HG03280 (cell line): Measurements from ENCODE around the gene ARID1B.
A peak's percentile ranks its signal among the peaks of the same experiment; 100 is the strongest.

Experiments used
- ATAC-seq: cut with Tn5 transposase; IDR thresholded peaks from one replicate; pipeline ENCODE4 v1.9.1; 2021; ENCODE audit warnings: mild to moderate bottlenecking, moderate library complexity; ENCODE audit not compliant: unreplicated experiment

The ARID1B gene

GRCh38 chr6:156790711-156791319, 13.6 kb downstream of the ARID1B start:
- no peak for ATAC-seq

DNA sequence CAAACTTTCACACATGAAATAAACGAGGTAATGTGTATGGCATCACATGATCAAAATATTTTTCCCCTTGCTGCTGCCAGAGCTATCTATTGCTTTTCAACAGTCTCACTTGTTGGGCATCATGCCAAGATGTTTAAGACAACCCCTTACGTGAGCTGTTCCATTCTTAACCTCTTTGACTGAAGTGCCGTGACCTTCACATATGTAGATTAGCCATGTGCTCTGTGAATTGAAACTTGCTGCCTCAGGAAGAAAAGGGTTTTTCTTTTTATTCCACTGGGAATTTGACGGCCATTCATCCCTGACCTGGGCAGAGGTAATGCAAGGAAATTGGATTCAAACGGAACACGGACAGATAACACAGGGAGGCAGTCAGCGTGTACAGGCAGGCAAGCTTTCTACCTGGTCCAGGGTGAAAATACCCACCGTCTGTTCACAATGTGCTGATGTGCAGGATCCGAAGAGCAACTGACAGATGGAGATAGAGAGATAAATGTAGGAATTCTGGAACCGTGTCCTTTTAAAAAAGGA, 14.2 kb downstream of the ARID1B start:
- ATAC-seq, result peak; percentile 56

DNA sequence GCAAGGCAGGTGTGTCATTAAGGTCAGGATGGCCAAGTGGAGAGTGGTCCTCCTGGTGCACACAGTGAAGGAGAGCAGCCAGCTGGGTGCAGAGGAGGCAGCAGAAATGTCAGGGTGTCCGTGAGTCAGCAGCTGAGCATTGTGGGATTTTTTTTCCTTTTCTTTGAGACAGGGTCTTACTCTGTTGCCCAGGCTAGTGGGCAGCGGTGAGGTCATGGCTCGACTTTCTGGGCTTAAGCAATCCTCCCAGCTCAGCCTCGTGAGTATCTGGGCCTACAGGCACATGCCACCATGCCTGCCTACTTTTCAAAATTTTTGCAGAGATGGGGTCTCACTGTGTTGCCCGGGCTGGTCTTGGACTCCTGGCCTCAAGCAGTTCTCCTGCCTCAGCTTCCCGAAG, 16.0 kb downstream of the ARID1B start:
- no peak for ATAC-seq

DNA sequence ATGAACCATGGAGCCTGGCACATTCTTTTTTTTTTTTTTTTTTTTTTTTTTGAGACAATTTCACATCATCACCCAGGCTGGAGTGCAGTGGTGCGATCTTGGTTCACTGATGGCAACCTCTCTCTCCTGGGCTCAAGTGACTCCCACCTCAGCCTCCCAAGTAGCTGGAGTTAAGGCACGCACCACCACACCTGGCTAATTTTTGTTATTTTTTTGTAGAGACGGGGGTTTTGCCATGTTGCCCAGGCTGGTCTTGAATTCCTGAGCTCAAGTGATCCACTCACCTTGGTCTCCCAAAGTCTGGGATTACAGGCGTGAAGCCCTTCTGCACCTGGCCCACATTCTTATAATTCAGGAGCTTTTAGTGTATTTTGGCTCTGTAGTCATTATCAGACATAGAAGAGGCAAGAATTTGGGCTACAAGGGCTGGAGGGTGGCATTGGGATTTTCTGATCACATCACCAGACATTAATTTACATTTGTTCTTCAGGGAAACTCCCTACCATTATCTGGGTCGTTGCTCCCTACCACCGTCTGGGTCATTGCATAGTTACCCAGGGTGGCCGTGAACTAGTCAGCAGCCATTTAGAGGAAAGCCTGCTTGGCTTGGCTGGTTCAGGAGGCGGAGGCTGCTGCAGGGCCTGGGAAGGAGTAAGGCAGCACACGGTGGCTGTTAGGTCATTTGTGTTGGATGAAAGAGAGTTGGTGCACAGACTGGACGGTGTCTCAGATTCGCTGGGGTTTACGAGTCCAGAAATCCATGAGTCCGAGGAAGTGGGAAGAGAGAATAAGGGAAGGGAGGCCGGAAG, 17.6 kb downstream of the ARID1B start:
- ATAC-seq, result no peak

DNA sequence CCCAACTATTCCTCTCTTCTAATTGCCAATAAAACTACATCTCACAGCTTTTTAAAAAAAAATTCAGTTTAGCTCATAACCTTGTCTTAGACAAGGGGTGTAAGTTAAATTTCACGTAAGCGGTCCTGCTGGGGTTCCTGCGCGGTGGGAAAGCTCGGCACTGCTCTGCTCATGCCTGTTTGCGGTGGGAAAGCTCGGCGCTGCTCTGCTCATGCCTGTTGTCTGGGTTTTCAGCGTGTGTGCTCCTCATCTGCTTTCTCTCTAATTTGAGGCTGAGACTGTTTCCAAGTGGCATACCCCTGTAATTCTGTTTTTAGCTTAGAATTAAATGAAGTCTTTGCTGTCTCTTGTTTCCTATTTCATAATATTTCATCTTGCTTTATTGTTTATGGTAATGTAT, 18.6 kb downstream of the ARID1B start:
- no peak for ATAC-seq

GRCh38 chr6:156796627-156797026, 19.4 kb downstream of the ARID1B start:
- no peak for ATAC-seq

DNA sequence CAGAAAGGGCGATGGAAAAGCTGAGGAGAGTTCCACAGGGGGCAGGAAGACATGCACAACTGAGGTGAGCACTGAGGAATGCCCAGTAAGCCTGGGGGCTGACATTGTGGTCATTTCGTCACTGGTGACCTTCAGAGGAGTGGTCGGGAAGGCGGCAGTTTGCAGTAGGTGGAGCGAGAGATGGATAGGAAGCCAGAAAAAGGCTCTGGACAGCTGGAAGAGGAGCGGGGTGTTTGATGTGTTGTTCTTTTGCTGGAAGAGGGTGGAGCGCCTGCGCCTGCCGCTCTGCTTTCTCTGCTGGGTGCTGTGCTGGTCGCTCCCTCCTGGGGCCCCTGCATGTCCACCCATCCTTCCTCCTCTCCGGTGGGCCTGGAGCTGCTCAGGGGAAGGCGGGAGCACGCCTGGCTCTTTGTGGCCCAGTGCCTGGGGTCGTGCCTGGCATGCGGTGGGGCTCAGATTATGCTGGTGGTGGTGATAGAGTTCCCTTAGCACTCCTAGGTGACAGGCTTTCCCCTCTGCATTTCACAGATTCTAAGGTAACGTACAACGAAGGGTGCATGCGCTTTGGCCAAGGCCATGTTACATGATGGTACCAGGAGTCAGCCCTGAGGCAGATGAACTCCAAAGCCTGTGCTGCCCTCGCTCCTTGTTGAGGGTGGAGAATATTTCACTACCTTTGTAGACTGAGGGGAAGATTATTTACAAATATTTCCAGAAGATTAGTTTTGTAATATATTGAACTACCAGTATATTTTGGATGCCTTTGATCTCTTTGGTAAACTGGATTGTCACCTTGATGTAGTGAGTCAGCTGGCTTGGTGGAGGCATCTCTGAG, 20.9 kb downstream of the ARID1B start:
- no peak for ATAC-seq

DNA sequence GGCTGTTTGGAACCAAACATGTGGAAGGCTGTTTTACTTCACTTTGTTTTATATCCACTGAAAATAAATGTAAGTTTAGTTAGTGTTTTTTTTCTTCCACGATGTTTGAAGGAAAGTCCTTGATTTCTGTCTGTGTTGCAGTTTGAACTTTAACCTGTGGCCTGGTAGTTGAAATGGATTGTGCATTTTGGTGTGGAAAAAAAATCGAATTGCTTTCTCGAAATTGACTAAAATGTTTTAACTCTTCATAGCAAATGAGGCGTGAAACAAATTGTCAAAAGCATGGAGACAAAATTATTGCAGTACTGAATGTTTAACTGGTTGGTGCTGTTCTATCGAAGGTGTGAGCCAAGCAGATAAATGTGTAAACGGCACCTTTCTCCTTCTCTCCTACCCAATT, 24.5 kb downstream of the ARID1B start:
- ATAC-seq, result no peak

GRCh38 chr6:156803353-156803752, 26.2 kb downstream of the ARID1B start:
- ATAC-seq, result no peak

GRCh38 chr6:156804402-156804801, 27.2 kb downstream of the ARID1B start:
- no peak for ATAC-seq

DNA sequence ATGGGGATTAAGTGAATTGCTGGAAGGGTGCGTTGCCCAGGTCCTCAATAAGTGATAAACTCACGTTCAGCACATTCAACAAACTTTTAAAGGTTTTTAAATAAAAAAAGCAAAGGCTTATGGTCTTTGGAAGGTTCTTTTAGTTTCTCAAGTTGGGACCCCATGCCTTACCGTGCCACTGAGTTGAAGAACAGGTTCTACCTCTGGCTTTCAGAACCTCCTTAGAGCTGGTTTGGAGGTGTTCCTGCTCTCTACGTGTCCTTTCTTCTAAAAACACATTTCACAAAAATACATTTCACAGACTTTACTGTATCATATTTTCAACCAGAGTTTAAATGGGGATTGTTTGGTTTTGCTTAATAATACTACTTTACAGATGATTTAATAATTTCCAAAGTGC, 29.0 kb downstream of the ARID1B start:
- no peak for ATAC-seq

GRCh38 chr6:156807028-156807427, 29.9 kb downstream of the ARID1B start:
- ATAC-seq, result no peak

DNA sequence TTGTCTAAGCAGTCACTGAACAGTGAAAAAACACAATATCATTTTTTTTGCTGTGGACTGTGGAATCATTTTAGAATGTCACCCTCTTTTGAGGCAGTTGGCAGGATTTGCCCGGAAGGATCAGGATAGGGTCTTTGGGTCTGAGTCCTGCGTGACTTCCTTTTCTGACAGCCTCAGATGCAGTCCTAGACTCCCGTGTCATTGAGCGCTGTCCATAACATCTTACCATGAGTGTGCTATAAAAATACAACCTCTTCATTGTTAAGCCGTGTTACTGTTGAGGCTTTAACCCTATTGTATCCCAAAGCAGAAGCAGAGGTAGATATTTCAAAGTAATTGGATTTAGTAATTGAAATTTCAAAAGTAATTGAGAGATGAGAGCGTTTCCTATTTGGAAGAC, 30.6 kb downstream of the ARID1B start:
- no peak for ATAC-seq

DNA sequence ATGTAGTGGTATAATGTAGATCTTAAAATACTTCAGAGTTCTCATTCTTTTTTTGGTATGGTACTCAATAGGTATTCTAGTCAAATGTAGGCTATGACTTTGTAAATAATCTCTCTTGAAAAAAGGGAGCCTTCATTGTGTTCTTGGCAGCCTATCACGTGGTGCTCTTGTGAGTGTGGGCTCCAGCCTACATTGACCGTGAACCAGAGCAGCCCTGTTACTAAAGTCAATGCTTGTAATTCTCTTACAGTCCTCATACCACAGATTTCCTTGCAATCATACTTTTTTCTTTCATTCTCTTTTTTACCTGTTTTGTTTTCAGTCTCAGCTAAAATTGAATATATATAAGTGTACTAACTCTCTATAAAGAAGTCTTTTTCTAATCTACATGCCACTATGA, 31.1 kb downstream of the ARID1B start:
- peak; percentile 39 for ATAC-seq

GRCh38 chr6:156809034-156809433, 31.9 kb downstream of the ARID1B start:
- peak; percentile 66 for ATAC-seq

DNA sequence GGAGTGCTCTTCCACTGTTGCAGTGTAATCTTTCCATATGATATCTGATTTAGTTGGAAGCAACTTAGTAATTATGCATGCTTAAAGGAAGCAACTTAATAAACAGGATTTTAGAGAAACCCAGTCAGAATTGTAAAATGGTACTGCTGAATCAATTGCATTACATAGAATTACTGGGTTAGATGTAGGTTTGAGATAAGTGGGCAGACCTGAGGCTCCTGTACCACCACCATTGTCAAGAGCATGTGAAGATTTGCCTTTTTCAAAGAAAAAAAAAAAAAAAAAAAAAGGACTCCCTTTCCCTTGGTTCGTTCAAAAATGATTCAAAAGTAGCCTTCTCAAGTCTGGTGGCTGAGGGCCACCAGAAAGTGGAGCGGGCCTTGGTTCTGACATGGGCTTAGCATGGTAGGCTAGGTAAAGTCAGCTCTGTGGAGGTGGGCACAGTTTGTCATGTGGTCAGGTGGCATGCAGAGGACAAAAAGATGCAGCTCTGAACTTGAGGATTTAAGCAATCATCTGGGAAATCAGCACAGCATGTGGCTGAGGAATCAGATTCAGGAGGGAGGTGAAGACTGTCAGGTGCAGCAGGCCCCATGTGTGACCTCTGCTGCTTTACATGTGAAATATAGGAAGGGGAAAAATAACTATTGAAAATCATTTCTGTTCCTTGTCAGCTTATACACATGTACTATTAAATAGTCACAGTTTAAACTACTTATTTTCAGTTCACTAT, 32.4 kb downstream of the ARID1B start:
- ATAC-seq, result no peak

DNA sequence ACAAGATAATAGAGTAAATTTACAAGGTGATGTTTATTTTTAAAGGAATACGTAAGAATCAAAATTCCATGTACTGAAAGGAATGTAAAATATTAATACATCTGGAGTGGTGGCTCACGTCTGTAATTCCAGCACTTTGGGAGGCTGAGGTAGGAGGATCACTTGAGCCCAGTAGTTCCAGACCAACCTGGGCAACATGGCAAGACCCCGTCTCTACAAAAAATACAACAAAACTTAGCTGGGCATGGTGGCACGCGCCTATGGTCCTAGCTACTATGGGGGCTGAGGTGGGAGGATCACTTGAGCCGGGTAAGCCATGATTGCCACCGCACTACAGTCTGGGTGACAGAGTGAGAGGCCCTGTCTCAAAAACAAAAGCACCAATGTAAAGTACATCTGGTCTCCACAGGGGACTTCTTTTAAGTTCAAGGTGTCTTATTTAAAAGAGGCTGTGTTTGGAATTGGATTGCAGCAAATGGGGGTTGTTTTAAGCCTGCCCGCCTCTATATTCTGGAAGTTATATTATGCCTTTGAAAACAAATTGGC, 36.9 kb downstream of the ARID1B start:
- ATAC-seq, result no peak

DNA sequence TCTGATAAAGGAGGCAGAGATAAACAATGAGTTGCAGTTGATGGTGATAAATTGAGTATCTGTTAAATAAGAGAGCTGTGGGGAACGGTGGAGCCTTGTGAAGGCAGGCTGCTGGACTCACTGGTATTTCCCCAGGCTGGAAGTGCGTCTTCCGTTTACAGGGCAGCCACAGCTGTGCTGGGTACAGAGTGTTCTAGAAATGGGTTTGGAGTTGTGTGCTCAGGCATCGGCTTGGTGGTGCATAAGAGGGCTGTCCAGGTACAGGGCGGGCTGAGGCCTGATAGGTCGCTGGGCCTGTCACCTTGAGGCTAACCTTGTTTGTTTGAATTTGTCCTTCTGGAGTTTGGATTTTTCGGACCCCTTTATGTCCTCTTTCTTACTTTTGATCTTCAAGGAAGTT, 39.3 kb downstream of the ARID1B start:
- ATAC-seq, result no peak

GRCh38 chr6:156820089-156820798, 43.1 kb downstream of the ARID1B start:
- no peak for ATAC-seq

DNA sequence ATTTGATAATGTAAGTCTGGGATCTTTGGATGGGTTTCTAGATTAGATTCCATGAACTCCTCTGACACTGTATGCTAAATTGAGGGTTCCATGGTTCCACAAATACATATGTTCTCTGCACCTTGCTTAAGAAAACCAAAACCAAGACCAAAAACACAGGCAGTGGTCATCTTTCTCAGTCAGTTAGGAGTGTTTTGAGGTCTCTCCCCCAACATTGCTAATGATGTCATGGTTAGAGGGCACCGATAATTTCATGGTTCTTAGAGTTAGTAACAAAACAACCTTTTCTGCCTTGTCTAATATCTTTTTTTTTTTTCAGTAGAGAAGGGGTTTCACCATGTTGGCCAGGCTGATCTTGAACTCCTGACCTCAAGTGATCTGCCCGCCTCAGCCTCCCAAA, 44.5 kb downstream of the ARID1B start:
- ATAC-seq, result no peak
